Calu3 (cell line): ENCODE data around the gene GH2. TPM values are rescaled to one million over a fixed set of nuclear protein-coding genes. Genes with fewer than 3 reads are reported as not detected.

Experiments
- BruUV-seq: library from RNA; stranded (reverse); fragments of 400-500 nt; replicated peaks from 2 replicates; lab custom pipeline; 2021; lab: Mats Ljungman, UMichigan
- CTCF ChIA-PET: fragments of 300-600 bp; sonication (Branson Sonifier 250); formaldehyde crosslinking; loops from one replicate; lab custom pipeline; 2022; ENCODE audit warnings: antibody characterized with exemption; lab: Charles Lee
- DNase-seq: peaks from one replicate; pipeline ENCODE4 v3.0.0; 2022
- H3K27ac Mint-ChIP-seq: one replicate; pipeline ENCODE4 v1.8.0; 2022; ENCODE audit warnings: mixed read lengths; ENCODE audit not compliant: unreplicated experiment
- H3K27me3 Mint-ChIP-seq: one replicate; pipeline ENCODE4 v1.8.0; 2022; ENCODE audit warnings: mixed read lengths; ENCODE audit not compliant: unreplicated experiment
- H3K36me3 Mint-ChIP-seq: one replicate; pipeline ENCODE4 v1.8.0; 2022; ENCODE audit warnings: mild to moderate bottlenecking, moderate library complexity, mixed read lengths; ENCODE audit not compliant: insufficient read depth, unreplicated experiment
- H3K4me1 Mint-ChIP-seq: one replicate; pipeline ENCODE4 v1.8.0; 2022; ENCODE audit warnings: mild to moderate bottlenecking, low read depth, mixed read lengths; ENCODE audit not compliant: unreplicated experiment
- H3K4me3 Mint-ChIP-seq: one replicate; pipeline ENCODE4 v1.8.0; 2022; ENCODE audit warnings: mild to moderate bottlenecking, low read depth, moderate library complexity, mixed read lengths; ENCODE audit not compliant: unreplicated experiment
- H3K9me3 Mint-ChIP-seq: one replicate; pipeline ENCODE4 v1.8.0; 2022; ENCODE audit warnings: low read depth, mixed read lengths; ENCODE audit not compliant: unreplicated experiment
- intact Hi-C: fragments of 100-400 bp; cut with micrococcal nuclease; formaldehyde crosslinking; loops from one replicate; pipeline ENCODE4 v1.10.0; 2022; ENCODE audit not compliant: unreplicated experiment
- total RNA-seq: library from RNA; stranded (reverse); gene quantifications from 2 replicates; pipeline ENCODE4 v1.2.3, GENCODE V29; 2022
- TF ChIP-seq, protein P1 (sequence below): fragments of 200-600 bp; IDR thresholded peaks from one replicate; pipeline ENCODE4 v1.8.0; 2022; ENCODE audit warnings: antibody characterized with exemption; ENCODE audit not compliant: unreplicated experiment

GH2 gene
- total RNA-seq, 1 experiment from 2014 or later: not detected

GRCh38 chr17:63830278-63830677 is 51.5 kb downstream of the GH2 start:
- CTCF ChIA-PET: no interaction called here
- no peak overlapping the region for H3K27ac Mint-ChIP-seq
- H3K27me3 Mint-ChIP-seq: no peaks in the 10 kb centered on the region
- TF ChIP-seq, protein P1, sequence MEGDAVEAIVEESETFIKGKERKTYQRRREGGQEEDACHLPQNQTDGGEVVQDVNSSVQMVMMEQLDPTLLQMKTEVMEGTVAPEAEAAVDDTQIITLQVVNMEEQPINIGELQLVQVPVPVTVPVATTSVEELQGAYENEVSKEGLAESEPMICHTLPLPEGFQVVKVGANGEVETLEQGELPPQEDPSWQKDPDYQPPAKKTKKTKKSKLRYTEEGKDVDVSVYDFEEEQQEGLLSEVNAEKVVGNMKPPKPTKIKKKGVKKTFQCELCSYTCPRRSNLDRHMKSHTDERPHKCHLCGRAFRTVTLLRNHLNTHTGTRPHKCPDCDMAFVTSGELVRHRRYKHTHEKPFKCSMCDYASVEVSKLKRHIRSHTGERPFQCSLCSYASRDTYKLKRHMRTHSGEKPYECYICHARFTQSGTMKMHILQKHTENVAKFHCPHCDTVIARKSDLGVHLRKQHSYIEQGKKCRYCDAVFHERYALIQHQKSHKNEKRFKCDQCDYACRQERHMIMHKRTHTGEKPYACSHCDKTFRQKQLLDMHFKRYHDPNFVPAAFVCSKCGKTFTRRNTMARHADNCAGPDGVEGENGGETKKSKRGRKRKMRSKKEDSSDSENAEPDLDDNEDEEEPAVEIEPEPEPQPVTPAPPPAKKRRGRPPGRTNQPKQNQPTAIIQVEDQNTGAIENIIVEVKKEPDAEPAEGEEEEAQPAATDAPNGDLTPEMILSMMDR: no peak
- H3K4me1 Mint-ChIP-seq: peaks cover 7% of the 10 kb centered on the region
- H3K36me3 Mint-ChIP-seq: peaks cover 46% of the 10 kb centered on the region
- H3K4me3 Mint-ChIP-seq: no peak overlapping the region
- intact Hi-C loops: no loop called here
- H3K9me3 Mint-ChIP-seq: no peaks in the 10 kb centered on the region
- DNase-seq: no peak
- BruUV-seq: no TSS peak

Other genes starting within 250 kb of the GH2 start
- 5.0 and 8.0 TPM in 2 replicates for gene LIMD2, start 181.8 kb downstream of the GH2 start, total RNA-seq
- 18.1 and 18.2 TPM in 2 replicates for gene STRADA, start 140.1 kb downstream of the GH2 start, total RNA-seq
- gene CCDC47, start 108.3 kb downstream of the GH2 start, total RNA-seq: 80.5 and 82.0 TPM in 2 replicates
- 87.8 and 99.5 TPM in 2 replicates for gene DDX42, start 107.8 kb downstream of the GH2 start, total RNA-seq
- 91.4 and 95.1 TPM in 2 replicates for gene PSMC5, start 54.5 kb downstream of the GH2 start, total RNA-seq
- gene FTSJ3, start 54.3 kb downstream of the GH2 start, total RNA-seq: 43.3 and 46.0 TPM in 2 replicates
- gene SMARCD2, start 39.3 kb downstream of the GH2 start, total RNA-seq: 46.7 and 50.6 TPM in 2 replicates
- gene CSH2, start 8.3 kb downstream of the GH2 start, total RNA-seq: not detected in 2 replicates
- not detected in 2 replicates for gene CSH1, start 14.6 kb upstream of the GH2 start, total RNA-seq
- not detected in 2 replicates for gene CSHL1, start 29.3 kb upstream of the GH2 start, total RNA-seq
- not detected in 2 replicates for gene GH1, start 36.9 kb upstream of the GH2 start, total RNA-seq
- gene CD79B, start 50.4 kb upstream of the GH2 start, total RNA-seq: not detected in 2 replicates
- not detected in 2 replicates for gene SCN4A, start 91.0 kb upstream of the GH2 start, total RNA-seq
- 0.47 and 0.61 TPM in 2 replicates for gene PRR29, start 116.4 kb upstream of the GH2 start, total RNA-seq
- 3.6 and 4.4 TPM in 2 replicates for gene ICAM2, start 138.7 kb upstream of the GH2 start, total RNA-seq
- gene ERN1, start 248.2 kb upstream of the GH2 start, total RNA-seq: 16.5 and 17.3 TPM in 2 replicates